Keratinocyte (primary cell): ENCODE measurements around the gene ABCG4. TPM values are rescaled to one million over a fixed set of nuclear protein-coding genes. Genes with fewer than 3 reads are reported as not detected.

ENCODE experiments used
- DNase-seq: peaks from one replicate; pipeline ENCODE4 v3.0.0-alpha.2; 2011; ENCODE audit warnings: low read depth, missing footprints, low spot score
- FAIRE-seq: peaks from 2 replicates; lab custom pipeline; 2011; peaks lifted over from hg19 to GRCh38; lab: Jason Lieb, UNC
- H2AFZ ChIP-seq: 2 replicates; pipeline ENCODE4 v1.6.0; 2012; ENCODE audit warnings: low read length, control low read depth, inconsistent platforms; ENCODE audit not compliant: control insufficient read depth
- H3K27ac ChIP-seq: 2 replicates; pipeline ENCODE4 v1.5.1; 2011; ENCODE audit warnings: low read length; ENCODE audit not compliant: control insufficient read depth, insufficient read depth
- H3K27me3 ChIP-seq: 3 replicates; pipeline ENCODE4 v1.6.0; 2011; ENCODE audit warnings: low read length; ENCODE audit not compliant: control insufficient read depth, insufficient read depth; ENCODE audit errors: extremely low read depth
- H3K36me3 ChIP-seq, 2 experiments: 2 replicates in 1 of 2; 3 replicates in 1 of 2; pipeline ENCODE4 v1.5.1; 2011; ENCODE audit warnings: low read length in 2 of 2, mild to moderate bottlenecking in 1 of 2; ENCODE audit not compliant: control insufficient read depth in 2 of 2, insufficient read depth in 2 of 2; ENCODE audit errors: extremely low read depth in 1 of 2
- H3K4me1 ChIP-seq: 3 replicates; pipeline ENCODE4 v1.5.1; 2011; ENCODE audit warnings: low read length; ENCODE audit not compliant: control insufficient read depth, insufficient read depth; ENCODE audit errors: extremely low read depth
- H3K4me2 ChIP-seq: 3 replicates; pipeline ENCODE4 v1.6.0; 2011; ENCODE audit warnings: low read depth, low read length; ENCODE audit not compliant: control insufficient read depth, insufficient read depth; ENCODE audit errors: extremely low read depth
- H3K4me3 ChIP-seq, 3 experiments: fragments of 200-600 bp in 1 of 3; sonication (generic) in 1 of 3; 2 replicates in 2 of 3; 3 replicates in 1 of 3; pipeline ENCODE4 v1.5.1; 2011 to 2016; ENCODE audit warnings: low read length in 3 of 3, mild to moderate bottlenecking in 3 of 3, control low read depth in 2 of 3, inconsistent platforms in 1 of 3, low read depth in 1 of 3, mixed read lengths in 1 of 3, mixed run types in 1 of 3, moderate library complexity in 1 of 3; ENCODE audit not compliant: control insufficient read depth in 2 of 3, insufficient read depth in 2 of 3; ENCODE audit errors: extremely low read depth in 1 of 3
- H3K79me2 ChIP-seq: 2 replicates; pipeline ENCODE4 v1.6.0; 2012; ENCODE audit warnings: low read length; ENCODE audit not compliant: control insufficient read depth, insufficient read depth
- H3K9ac ChIP-seq: 3 replicates; pipeline ENCODE4 v1.6.0; 2011; ENCODE audit warnings: low read length; ENCODE audit not compliant: control insufficient read depth, insufficient read depth; ENCODE audit errors: extremely low read depth
- H3K9me1 ChIP-seq: 3 replicates; pipeline ENCODE4 v1.6.0; 2011; ENCODE audit warnings: low read length; ENCODE audit not compliant: control insufficient read depth, insufficient read depth; ENCODE audit errors: extremely low read depth
- H3K9me3 ChIP-seq: 2 replicates; pipeline ENCODE4 v1.5.1; 2012; ENCODE audit warnings: low read depth, low read length; ENCODE audit not compliant: control insufficient read depth
- H4K20me1 ChIP-seq: 3 replicates; pipeline ENCODE4 v1.6.0; 2011; ENCODE audit warnings: low read length; ENCODE audit not compliant: control insufficient read depth, insufficient read depth; ENCODE audit errors: extremely low read depth
- CTCF ChIP-seq, 3 experiments: IDR thresholded peaks in 1 of 3; conservative IDR thresholded peaks in 1 of 3; optimal IDR thresholded peaks in 1 of 3; 2 replicates in 2 of 3; 3 replicates in 1 of 3; pipeline versions ENCODE3 to v1.5.1; 2011; ENCODE audit warnings: low read length in 3 of 3, mild to moderate bottlenecking in 3 of 3, moderate library complexity in 2 of 3, control low read depth in 1 of 3, inconsistent platforms in 1 of 3; ENCODE audit not compliant: insufficient read depth in 2 of 3; ENCODE audit errors: extremely low read depth in 1 of 3
- EZH2 ChIP-seq: IDR thresholded peaks from one replicate; pipeline ENCODE4 v1.6.1; 2012; ENCODE audit warnings: inconsistent platforms, mild to moderate bottlenecking, low read length, moderate library complexity
- dilution Hi-C: fragments of 300-500 bp; cut with MboI; formaldehyde crosslinking; loops from one replicate; pipeline ENCODE4 v1.7.0; 2020; ENCODE audit warnings: low sequenced_read_pairs; ENCODE audit not compliant: extremely low pct_ligation_motif_present
- polyA plus RNA-seq, 5 experiments: library from polyadenylated mRNA; depleted of rRNA in 3 of 5; stranded (reverse) in 3 of 5; stranded (forward) in 1 of 5; unstranded in 1 of 5; fragments of >200 nt; gene quantifications; 1 replicate in 1 of 5; 2 replicates in 3 of 5; 3 replicates in 1 of 5; pipeline versions ENCODE4 v1.2.1 to v1.2.3, GENCODE V29; 2011 to 2012; ENCODE audit warnings: missing spikeins in 2 of 5, low read depth in 1 of 5, low replicate concordance in 1 of 5

ABCG4 gene
- polyA plus RNA-seq, 1 donor (not counting 4 experiments of a cell fraction or from before 2014, with no cell fraction given): 0.14 TPM

GRCh38 chr11:119110439-119110838, 38.4 kb upstream of the ABCG4 start:
- Histone ChIP-seq H3K27ac (no peak overlapping the region), H3K9ac (no peak overlapping the region), H2AFZ (no peak overlapping the region), H3K4me2 (no peak overlapping the region), H3K36me3 (peaks cover 7 to 15% of the 10 kb centered on the region in 2 experiments), H3K79me2 (peaks cover 10% of the 10 kb centered on the region), H3K27me3 (no peaks in the 10 kb centered on the region), H3K9me1 (peaks cover 8% of the 10 kb centered on the region), H3K9me3 (no peaks in the 10 kb centered on the region), H3K4me3 (no peak overlapping the region), H4K20me1 (no peaks in the 10 kb centered on the region), H3K4me1 (peaks cover 23% of the 10 kb centered on the region)
- dilution Hi-C loops: no loop called here
- TF ChIP-seq EZH2 (no peak), CTCF (optimal IDR thresholded peaks at IDR 0.05 in 1 of 3, IDR thresholded peaks at IDR 0.05 in 1 of 3, conservative IDR thresholded peaks at IDR 0.05 in 1 of 3; ENCODE audit: extremely low read depth in 1 of 3, insufficient read depth in 2 of 3, low read length in 3 of 3) (no peak)
- no peak for FAIRE-seq
- DNase-seq: no peak

GRCh38 chr11:119111361-119111925, 37.4 kb upstream of the ABCG4 start:
- H3K9ac ChIP-seq: no peak overlapping the region
- FAIRE-seq (no peak), DNase-seq (no peak)
- no peaks in the 10 kb centered on the region for H3K27me3 ChIP-seq
- peaks cover 10% of the 10 kb centered on the region for H3K79me2 ChIP-seq
- no peak overlapping the region for H3K4me3 ChIP-seq
- peaks cover 22% of the 10 kb centered on the region for H3K4me1 ChIP-seq
- H2AFZ ChIP-seq: no peak overlapping the region
- H3K9me1 ChIP-seq: peaks cover 8% of the 10 kb centered on the region
- no peaks in the 10 kb centered on the region for H3K9me3 ChIP-seq
- TF ChIP-seq EZH2 (no peak), CTCF (optimal IDR thresholded peaks at IDR 0.05 in 1 of 3, IDR thresholded peaks at IDR 0.05 in 1 of 3, conservative IDR thresholded peaks at IDR 0.05 in 1 of 3; ENCODE audit: extremely low read depth in 1 of 3, insufficient read depth in 2 of 3, low read length in 3 of 3) (no peak)
- dilution Hi-C loops: no loop called here
- H3K4me2 ChIP-seq: no peak overlapping the region
- no peaks in the 10 kb centered on the region for H4K20me1 ChIP-seq
- H3K36me3 ChIP-seq: peaks cover 7 to 17% of the 10 kb centered on the region in 2 experiments
- no peak overlapping the region for H3K27ac ChIP-seq
